ENCODE data around the gene FCRL6. TPM values are rescaled to one million over a fixed set of nuclear protein-coding genes. Genes with fewer than 3 reads are reported as not detected.

Gene FCRL6
- total RNA-seq, 1 experiment from 2014 or later: not detected

DNA sequence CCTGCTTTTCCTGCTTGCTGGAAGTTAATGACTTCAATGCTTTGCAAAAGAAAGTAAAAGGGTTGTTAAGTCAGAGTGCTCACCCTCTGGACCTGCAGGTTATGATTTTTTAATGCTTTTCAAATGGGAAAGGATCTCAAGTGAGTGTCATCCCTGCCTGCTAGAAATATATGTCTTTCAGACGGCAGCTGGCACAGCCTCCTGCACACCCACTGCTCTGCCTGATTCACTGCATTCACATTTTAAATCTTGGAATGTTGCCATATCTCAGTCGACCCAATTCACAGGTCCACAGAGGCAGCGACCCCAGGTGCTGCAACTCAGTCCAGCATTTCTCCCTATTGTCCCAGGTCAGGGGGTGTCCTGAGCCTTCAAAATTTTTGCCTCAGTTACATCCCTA lies 10.7 kb upstream of the FCRL6 start:
- no TSS peak for BruUV-seq (replicated peaks)
- TF ChIP-seq CTCF (IDR thresholded peaks at IDR 0.05; ENCODE audit: unreplicated experiment): no peak
- ChIA-PET POLR2A (no interaction called here), CTCF (interaction anchor here (27.0 kb wide), 1 partner anchor 100 kb away, joined by 1396 read pairs; no protein-coding TSS in a partner anchor)
- H3K9me3 Mint-ChIP-seq (ENCODE audit: unreplicated experiment): no peaks in the 10 kb centered on the region
- H3K27me3 Mint-ChIP-seq (ENCODE audit: insufficient read depth, unreplicated experiment): no peaks in the 10 kb centered on the region
- H3K4me3 Mint-ChIP-seq (ENCODE audit: unreplicated experiment): no peak overlapping the region
- peaks cover 6% of the 10 kb centered on the region for H3K36me3 Mint-ChIP-seq (ENCODE audit: insufficient read depth, unreplicated experiment)
- no peak for DNase-seq (ENCODE audit: unreplicated experiment)
- no peak overlapping the region for H3K27ac Mint-ChIP-seq (ENCODE audit: low read depth, unreplicated experiment)
- H3K4me1 Mint-ChIP-seq (ENCODE audit: insufficient read depth, unreplicated experiment): peaks cover 26% of the 10 kb centered on the region
- intact Hi-C loops (cut with micrococcal nuclease): no loop called here

DNA sequence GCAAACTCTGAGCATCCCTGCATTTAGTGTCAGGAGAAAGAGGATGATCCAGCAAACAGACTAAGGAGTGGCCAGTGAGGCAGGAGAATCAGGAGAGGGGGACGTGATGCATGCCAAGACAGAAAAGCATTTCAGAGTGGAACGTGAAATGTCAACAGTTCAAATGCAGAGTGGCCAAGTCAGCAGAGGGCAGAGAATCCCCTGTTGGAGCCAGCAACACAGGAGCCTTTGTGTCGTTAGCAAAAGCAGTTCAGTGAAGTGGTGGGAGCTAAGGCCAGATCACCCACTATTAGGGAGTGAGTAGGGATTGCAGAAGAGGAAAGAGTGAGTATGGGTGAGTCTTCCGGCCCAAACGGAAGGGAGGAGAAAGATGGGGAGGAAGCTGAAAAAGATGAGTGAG lies 6.6 kb upstream of the FCRL6 start:
- H3K36me3 Mint-ChIP-seq (ENCODE audit: insufficient read depth, unreplicated experiment): peaks cover 5% of the 10 kb centered on the region
- no peak for TF ChIP-seq CTCF (IDR thresholded peaks at IDR 0.05; ENCODE audit: unreplicated experiment)
- H3K27ac Mint-ChIP-seq (ENCODE audit: low read depth, unreplicated experiment): no peak overlapping the region
- H3K9me3 Mint-ChIP-seq (ENCODE audit: unreplicated experiment): no peaks in the 10 kb centered on the region
- H3K27me3 Mint-ChIP-seq (ENCODE audit: insufficient read depth, unreplicated experiment): no peaks in the 10 kb centered on the region
- no peak for DNase-seq (ENCODE audit: unreplicated experiment)
- intact Hi-C loops (cut with micrococcal nuclease): loop anchor here (5.0 kb wide), 1 partner anchor 583 kb away; no protein-coding TSS in a partner anchor
- H3K4me3 Mint-ChIP-seq (ENCODE audit: unreplicated experiment): no peak overlapping the region
- H3K4me1 Mint-ChIP-seq (ENCODE audit: insufficient read depth, unreplicated experiment): peaks cover 7% of the 10 kb centered on the region
- ChIA-PET POLR2A (no interaction called here), CTCF (interaction anchor here (0.9 to 27.0 kb wide), 7 partner anchors 7 to 635 kb away, joined by 3 to 1396 read pairs (median 4); no protein-coding TSS in a partner anchor)
- BruUV-seq (replicated peaks): no TSS peak

- Mint-ChIP-seq H3K27ac (ENCODE audit: low read depth, unreplicated experiment) (no peak overlapping the region), H3K4me1 (ENCODE audit: insufficient read depth, unreplicated experiment) (no peaks in the 10 kb centered on the region), H3K36me3 (ENCODE audit: insufficient read depth, unreplicated experiment) (no peaks in the 10 kb centered on the region), H3K9me3 (ENCODE audit: unreplicated experiment) (no peaks in the 10 kb centered on the region), H3K27me3 (ENCODE audit: insufficient read depth, unreplicated experiment) (no peaks in the 10 kb centered on the region), H3K4me3 (ENCODE audit: unreplicated experiment) (no peak overlapping the region)
- no TSS peak for BruUV-seq (replicated peaks)
- ChIA-PET CTCF (interaction anchor here (0.5 to 27.0 kb wide), 75 partner anchors 10 to 777 kb away, joined by 3 to 1396 read pairs (median 7); partner anchors contain the start of genes DUSP23, SLAMF8, TAGLN2 and VSIG8), POLR2A (interaction anchor here (0.5 to 3.7 kb wide), 9 partner anchors 10 to 557 kb away, joined by 3 to 57 read pairs (median 4); partner anchors contain the start of gene DUSP23)
- TF ChIP-seq CTCF (IDR thresholded peaks at IDR 0.05; ENCODE audit: unreplicated experiment): peak; percentile 83
- intact Hi-C loops (cut with micrococcal nuclease): loop anchor here (1.0 to 5.0 kb wide), 6 partner anchors 19 to 667 kb away; partner anchors contain the start of gene DUSP23
- DNase-seq (ENCODE audit: unreplicated experiment): peak; percentile 95
These were observed 3.3 kb upstream of the FCRL6 start for GRCh38 chr1:159798893-159799292.

GRCh38 chr1:159799446-159799985 lies 2.6 kb upstream of the FCRL6 start:
- no peak for TF ChIP-seq CTCF (IDR thresholded peaks at IDR 0.05; ENCODE audit: unreplicated experiment)
- POLR2A ChIA-PET: interaction anchor here (0.5 to 3.7 kb wide), 8 partner anchors 11 to 557 kb away, joined by 3 to 57 read pairs (median 4); partner anchors contain the start of gene DUSP23
- BruUV-seq (replicated peaks): no TSS peak

More at GRCh38 chr1:159799446-159799985, 2.6 kb upstream of the FCRL6 start:
- H3K27me3 Mint-ChIP-seq (ENCODE audit: insufficient read depth, unreplicated experiment): no peaks in the 10 kb centered on the region
- CTCF ChIA-PET: interaction anchor here (0.5 to 27.0 kb wide), 72 partner anchors 9 to 776 kb away, joined by 3 to 1396 read pairs (median 8); partner anchors contain the start of genes DUSP23, SLAMF8, TAGLN2 and VSIG8
- no peak for DNase-seq (ENCODE audit: unreplicated experiment)
- intact Hi-C loops (cut with micrococcal nuclease): loop anchor here (1.0 to 5.0 kb wide), 4 partner anchors 19 to 587 kb away; partner anchors contain the start of gene DUSP23
- no peaks in the 10 kb centered on the region for H3K36me3 Mint-ChIP-seq (ENCODE audit: insufficient read depth, unreplicated experiment)
- no peaks in the 10 kb centered on the region for H3K9me3 Mint-ChIP-seq (ENCODE audit: unreplicated experiment)
- H3K27ac Mint-ChIP-seq (ENCODE audit: low read depth, unreplicated experiment): no peak overlapping the region
- H3K4me1 Mint-ChIP-seq (ENCODE audit: insufficient read depth, unreplicated experiment): no peaks in the 10 kb centered on the region
- H3K4me3 Mint-ChIP-seq (ENCODE audit: unreplicated experiment): no peak overlapping the region

Measured in MCF 10A (cell line).